Stimulated activated CD4-positive, alpha-beta T cell treated with anti-CD3 and anti-CD28 coated beads, Interleukin-2, amount 100 ng/mL, for 48 hours (primary cell): ENCODE measurements around the gene NFATC2.
A peak's percentile ranks its signal among the peaks of the same experiment; 100 is the strongest.
"Not testable (repeated sequence)": the region's sequence is repeated elsewhere in the genome, so short reads cannot be mapped to it uniquely, and the experiment has no call there.

Experiments used
- DNase-seq, 2 donors: peaks; one replicate each; pipeline ENCODE4 v3.0.0-alpha.2; 2020

NFATC2 gene

GRCh38 chr20:51566594-51566993 lies 24.1 kb upstream of the NFATC2 start:
- no peak for DNase-seq

- DNase-seq = no peak
Observed at GRCh38 chr20:51565298-51566144, 23.0 kb upstream of the NFATC2 start.

- no peak for DNase-seq
Observed at GRCh38 chr20:51563486-51564332, 21.2 kb upstream of the NFATC2 start.

- DNase-seq = no peak
Observed at GRCh38 chr20:51563174-51563485, 20.6 kb upstream of the NFATC2 start.

- DNase-seq = no peak
Observed at GRCh38 chr20:51562332-51563173, 20.0 kb upstream of the NFATC2 start.

GRCh38 chr20:51562027-51562331 lies 19.5 kb upstream of the NFATC2 start:
- no peak for DNase-seq

GRCh38 chr20:51560550-51561307 lies 18.2 kb upstream of the NFATC2 start:
- DNase-seq = no peak

GRCh38 chr20:51560042-51560441 lies 17.5 kb upstream of the NFATC2 start:
- DNase-seq = no peak

- no peak for DNase-seq
Observed at GRCh38 chr20:51554538-51555165, 12.1 kb upstream of the NFATC2 start.

GRCh38 chr20:51553897-51554486 lies 11.5 kb upstream of the NFATC2 start:
- no peak for DNase-seq

GRCh38 chr20:51551186-51551585 lies 8.7 kb upstream of the NFATC2 start:
- DNase-seq = no peak

- DNase-seq = no peak
Observed at GRCh38 chr20:51549474-51549873, 7.0 kb upstream of the NFATC2 start.

GRCh38 chr20:51547951-51548350 lies 5.4 kb upstream of the NFATC2 start:
- DNase-seq = no peak

GRCh38 chr20:51545515-51545914 lies 3.0 kb upstream of the NFATC2 start:
- DNase-seq = no peak

- no peak for DNase-seq
Observed at GRCh38 chr20:51543422-51543788, 886 bp upstream of the NFATC2 start.

- DNase-seq = no peak
Observed at GRCh38 chr20:51542033-51542570, 417 bp downstream of the NFATC2 start.

- DNase-seq = peak; percentile 65 to 68
Observed at GRCh38 chr20:51541189-51542032, 1.1 kb downstream of the NFATC2 start.

- no peak for DNase-seq
Observed at GRCh38 chr20:51540580-51540979, 1.9 kb downstream of the NFATC2 start.

- DNase-seq = not testable (repeated sequence)
Observed at GRCh38 chr20:51540074-51540473, 2.4 kb downstream of the NFATC2 start.
